ENCODE measurements around the gene RGS12. TPM values are rescaled to one million over a fixed set of nuclear protein-coding genes. Genes with fewer than 3 reads are reported as not detected.

RGS12 gene
- total and polyA plus RNA-seq, 2 experiments from 2014 or later = 8.0 to 19.0 TPM

DNA sequence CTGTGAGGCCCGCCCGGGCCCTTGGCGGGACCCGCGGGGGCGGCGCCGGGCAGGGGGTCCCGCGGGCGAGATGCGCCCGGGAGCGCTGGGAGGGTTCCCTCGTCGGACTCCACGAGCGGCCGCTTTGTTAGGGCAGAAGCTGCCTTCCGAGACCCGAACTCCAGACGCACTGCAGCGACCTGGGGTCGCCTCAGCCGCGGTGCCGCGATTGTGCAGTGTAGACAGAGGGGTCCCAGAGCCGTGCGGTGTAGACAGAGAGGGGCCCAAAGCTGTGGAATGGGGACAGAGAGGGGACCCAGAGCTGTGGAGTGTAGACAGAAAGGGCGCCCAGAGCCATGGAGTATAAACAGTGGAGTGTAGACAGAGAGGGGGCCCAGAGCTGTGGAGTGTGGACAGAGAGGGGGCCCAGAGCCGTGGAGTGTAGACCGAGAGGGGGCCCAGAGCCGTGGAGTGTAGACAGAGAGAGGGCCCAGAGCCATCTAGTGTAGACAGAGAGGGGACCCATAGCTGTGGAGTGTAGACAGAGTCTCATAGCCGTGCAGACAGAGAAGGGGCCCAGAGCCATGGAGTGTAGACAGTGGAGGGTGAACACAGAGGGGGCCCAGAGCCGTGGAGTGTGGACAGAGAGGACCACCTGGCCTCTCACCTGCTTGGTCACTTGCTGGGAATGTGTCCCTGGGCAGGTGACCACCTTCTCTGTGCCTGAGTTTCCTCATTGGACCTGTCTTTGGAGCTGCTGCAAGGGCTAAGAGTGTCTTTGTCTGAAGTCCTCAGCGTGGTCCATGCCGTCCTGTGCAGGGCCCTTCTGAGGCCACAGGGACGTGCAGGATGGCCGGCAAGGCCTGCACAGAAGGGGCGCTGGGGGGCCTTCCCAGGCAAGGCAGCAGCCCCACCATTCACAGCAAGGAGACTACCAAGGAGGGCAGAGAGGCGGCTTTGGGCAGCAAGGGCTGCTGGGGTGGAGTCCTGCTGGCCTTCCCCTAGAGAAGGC is 875 bp downstream of the RGS12 start:
- DNase-seq (ENCODE audit: low spot score) (no peak), ATAC-seq (no peak; the same call in 1 of the 3 replicates)
- H3K4me3 Mint-ChIP-seq = peak overlapping the region; percentile 83
- peaks cover 30% of the 10 kb centered on the region for H3K4me1 Mint-ChIP-seq
- H3K9me3 Mint-ChIP-seq = no peaks in the 10 kb centered on the region
- H3K4me2 ChIP-seq = peak overlapping the region; percentile 84
- peaks cover 8% of the 10 kb centered on the region for H3K4me1 ChIP-seq (ENCODE audit: insufficient read depth)
- peaks cover 14% of the 10 kb centered on the region for H3K79me2 ChIP-seq (replicated peaks; ENCODE audit: insufficient read depth)
- H4K20me1 ChIP-seq (replicated peaks; ENCODE audit: insufficient read depth) = peaks cover 6% of the 10 kb centered on the region; the same call in 1 of the 2 replicates
- H3K27me3 ChIP-seq (ENCODE audit: insufficient read depth) = peaks cover 15% of the 10 kb centered on the region
- H3K9me2 ChIP-seq (ENCODE audit: insufficient read depth) = no peaks in the 10 kb centered on the region
- H3F3A ChIP-seq (replicated peaks; ENCODE audit: low read depth) = 0 out of 2 replicates have a peak, but pooled peaks cover 5% of the 10 kb centered on the region
- H3K36me3 Mint-ChIP-seq (ENCODE audit: low read depth) = no peaks in the 10 kb centered on the region; the same call in 2 of the 3 replicates
- TF ChIP-seq POLR2AphosphoS5 (IDR thresholded peaks at IDR 0.05; ENCODE audit: low read depth) = no peak; the same call in 1 of the 2 replicates
- peak overlapping the region; percentile 69 for H3K4me3 ChIP-seq
- peaks cover 37% of the 10 kb centered on the region for H3K27me3 Mint-ChIP-seq (ENCODE audit: insufficient read depth, low read depth, poor library complexity)
- no peak overlapping the region for H3K27ac Mint-ChIP-seq
- H3K36me3 ChIP-seq (ENCODE audit: insufficient read depth) = no peaks in the 10 kb centered on the region
- no peak overlapping the region for H3K27ac ChIP-seq (ENCODE audit: low read depth)
- peak overlapping the region; percentile 86; the same call in 1 of the 2 replicates for H2AFZ ChIP-seq

DNA sequence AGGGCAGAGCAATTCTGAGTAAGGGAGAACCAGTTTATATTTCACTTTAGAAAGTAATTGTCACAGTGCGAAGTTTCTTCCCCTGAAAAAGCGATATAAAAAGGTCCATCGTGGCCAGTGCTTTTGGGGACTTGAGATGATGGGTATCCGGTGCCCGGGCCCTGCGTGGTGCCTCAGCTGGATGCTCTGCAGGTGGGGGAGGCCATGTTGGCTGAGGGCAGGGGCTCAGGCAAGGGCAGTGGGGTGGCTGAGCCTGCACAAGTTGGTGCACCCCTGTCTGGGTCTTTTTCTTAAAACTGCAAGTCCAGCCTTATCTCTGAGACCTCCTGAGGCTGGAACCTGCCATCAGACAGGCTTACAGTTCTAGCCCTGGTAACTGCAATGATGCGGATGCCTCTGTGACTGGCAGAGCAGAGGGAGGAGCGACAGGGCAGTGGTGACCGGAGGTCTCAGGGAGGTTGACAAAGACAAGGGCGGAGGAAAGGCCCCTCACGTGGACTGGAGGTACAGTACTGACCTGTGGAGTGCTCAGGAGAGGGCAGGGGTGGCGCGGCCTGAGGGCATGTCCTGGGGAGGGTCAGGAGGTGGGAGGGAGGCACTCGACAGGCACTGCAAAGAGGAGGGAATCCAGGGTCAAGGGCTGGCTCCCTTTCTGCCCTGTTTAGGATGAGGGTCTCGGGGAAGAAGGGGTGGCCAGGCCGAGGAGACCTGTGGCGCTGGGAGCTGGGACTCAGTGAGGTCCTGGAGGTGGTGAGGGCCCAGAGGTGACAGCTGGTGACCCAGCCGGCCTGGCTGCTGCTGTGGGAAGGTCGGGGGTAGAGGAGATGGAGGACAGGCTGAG is 1.8 kb downstream of the RGS12 start:
- H3K36me3 Mint-ChIP-seq (ENCODE audit: low read depth) = no peaks in the 10 kb centered on the region; the same call in 2 of the 3 replicates
- Histone ChIP-seq H3K79me2 (replicated peaks; ENCODE audit: insufficient read depth) (peaks cover 24% of the 10 kb centered on the region), H3K9me2 (ENCODE audit: insufficient read depth) (no peaks in the 10 kb centered on the region), H3K36me3 (ENCODE audit: insufficient read depth) (no peaks in the 10 kb centered on the region), H3K27me3 (ENCODE audit: insufficient read depth) (peaks cover 15% of the 10 kb centered on the region), H3F3A (replicated peaks; ENCODE audit: low read depth) (0 out of 2 replicates have a peak, but pooled peaks cover 5% of the 10 kb centered on the region), H2AFZ (no peak overlapping the region), H3K4me2 (peak overlapping the region; percentile 84), H3K4me3 (peak overlapping the region; percentile 69; the same call in 1 of the 2 replicates), H3K4me1 (ENCODE audit: insufficient read depth) (peaks cover 8% of the 10 kb centered on the region), H4K20me1 (replicated peaks; ENCODE audit: insufficient read depth) (peaks cover 6% of the 10 kb centered on the region; the same call in 1 of the 2 replicates), H3K27ac (ENCODE audit: low read depth) (no peak overlapping the region)
- H3K27me3 Mint-ChIP-seq (ENCODE audit: insufficient read depth, low read depth, poor library complexity) = peaks cover 33% of the 10 kb centered on the region
- H3K27ac Mint-ChIP-seq = no peak overlapping the region
- H3K4me3 Mint-ChIP-seq = peak overlapping the region; percentile 83; the same call in 1 of the 3 replicates
- H3K9me3 Mint-ChIP-seq = no peaks in the 10 kb centered on the region
- no peak for ATAC-seq
- DNase-seq (ENCODE audit: low spot score) = no peak
- H3K4me1 Mint-ChIP-seq = peaks cover 30% of the 10 kb centered on the region
- no peak for TF ChIP-seq STAT1 (IDR thresholded peaks at IDR 0.05; ENCODE audit: unreplicated experiment)
- TF ChIP-seq POLR2AphosphoS5 (IDR thresholded peaks at IDR 0.05; ENCODE audit: low read depth) = no peak
- no peak for TF ChIP-seq JUNB (IDR thresholded peaks at IDR 0.05; ENCODE audit: unreplicated experiment)
- no peak for TF ChIP-seq ZNF462 (CRISPR knock-in tag; IDR thresholded peaks at IDR 0.05)
- no peak for TF ChIP-seq ETS1 (IDR thresholded peaks at IDR 0.05)
- no peak for TF ChIP-seq ZNF331 (CRISPR knock-in tag; IDR thresholded peaks at IDR 0.05; ENCODE audit: low read depth)

Data from GM23338 (cell line).